GM19025 (cell line): Measurements from ENCODE around the gene RUSC2.
"Not testable (repeated sequence)": the region's sequence is repeated elsewhere in the genome, so short reads cannot be mapped to it uniquely, and the experiment has no call there.

Experiments used
- ATAC-seq: cut with Tn5 transposase; IDR thresholded peaks from one replicate; pipeline ENCODE4 v1.9.1; 2021; ENCODE audit warnings: mild to moderate bottlenecking, low read depth, moderate library complexity; ENCODE audit not compliant: unreplicated experiment

RUSC2 gene, protein sequence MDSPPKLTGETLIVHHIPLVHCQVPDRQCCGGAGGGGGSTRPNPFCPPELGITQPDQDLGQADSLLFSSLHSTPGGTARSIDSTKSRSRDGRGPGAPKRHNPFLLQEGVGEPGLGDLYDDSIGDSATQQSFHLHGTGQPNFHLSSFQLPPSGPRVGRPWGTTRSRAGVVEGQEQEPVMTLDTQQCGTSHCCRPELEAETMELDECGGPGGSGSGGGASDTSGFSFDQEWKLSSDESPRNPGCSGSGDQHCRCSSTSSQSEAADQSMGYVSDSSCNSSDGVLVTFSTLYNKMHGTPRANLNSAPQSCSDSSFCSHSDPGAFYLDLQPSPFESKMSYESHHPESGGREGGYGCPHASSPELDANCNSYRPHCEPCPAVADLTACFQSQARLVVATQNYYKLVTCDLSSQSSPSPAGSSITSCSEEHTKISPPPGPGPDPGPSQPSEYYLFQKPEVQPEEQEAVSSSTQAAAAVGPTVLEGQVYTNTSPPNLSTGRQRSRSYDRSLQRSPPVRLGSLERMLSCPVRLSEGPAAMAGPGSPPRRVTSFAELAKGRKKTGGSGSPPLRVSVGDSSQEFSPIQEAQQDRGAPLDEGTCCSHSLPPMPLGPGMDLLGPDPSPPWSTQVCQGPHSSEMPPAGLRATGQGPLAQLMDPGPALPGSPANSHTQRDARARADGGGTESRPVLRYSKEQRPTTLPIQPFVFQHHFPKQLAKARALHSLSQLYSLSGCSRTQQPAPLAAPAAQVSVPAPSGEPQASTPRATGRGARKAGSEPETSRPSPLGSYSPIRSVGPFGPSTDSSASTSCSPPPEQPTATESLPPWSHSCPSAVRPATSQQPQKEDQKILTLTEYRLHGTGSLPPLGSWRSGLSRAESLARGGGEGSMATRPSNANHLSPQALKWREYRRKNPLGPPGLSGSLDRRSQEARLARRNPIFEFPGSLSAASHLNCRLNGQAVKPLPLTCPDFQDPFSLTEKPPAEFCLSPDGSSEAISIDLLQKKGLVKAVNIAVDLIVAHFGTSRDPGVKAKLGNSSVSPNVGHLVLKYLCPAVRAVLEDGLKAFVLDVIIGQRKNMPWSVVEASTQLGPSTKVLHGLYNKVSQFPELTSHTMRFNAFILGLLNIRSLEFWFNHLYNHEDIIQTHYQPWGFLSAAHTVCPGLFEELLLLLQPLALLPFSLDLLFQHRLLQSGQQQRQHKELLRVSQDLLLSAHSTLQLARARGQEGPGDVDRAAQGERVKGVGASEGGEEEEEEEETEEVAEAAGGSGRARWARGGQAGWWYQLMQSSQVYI (N-terminal part only)

GRCh38 chr9:35489313-35490154 lies at the start of gene RUSC2:
RUSC2 (plus strand) TSS chr9:35490111; CDS start chr9:35546522, 56,411 bp downstream.
- ATAC-seq = no peak

DNA sequence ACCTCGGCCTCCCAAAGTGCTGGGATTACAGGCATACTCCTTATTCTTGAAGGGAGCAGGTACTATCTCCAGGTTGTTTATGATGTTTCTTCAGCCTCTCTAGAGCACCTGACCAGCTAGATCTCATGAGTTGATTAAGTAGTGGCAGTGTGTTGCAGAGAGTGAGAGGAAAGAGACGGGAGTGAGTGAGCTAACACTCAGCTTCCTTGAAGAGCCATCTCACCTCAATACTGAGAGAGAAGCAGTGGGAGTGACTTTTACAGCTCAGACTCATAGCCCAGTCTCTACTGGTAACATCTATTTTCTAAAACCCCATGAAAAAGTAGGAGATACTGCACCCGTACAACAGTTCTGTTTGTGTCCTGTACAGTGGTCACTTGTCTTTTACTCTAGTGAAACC lies 43.9 kb upstream of the RUSC2 start:
- ATAC-seq = no peak

GRCh38 chr9:35448496-35448895 lies 41.4 kb upstream of the RUSC2 start:
- ATAC-seq = no peak

DNA sequence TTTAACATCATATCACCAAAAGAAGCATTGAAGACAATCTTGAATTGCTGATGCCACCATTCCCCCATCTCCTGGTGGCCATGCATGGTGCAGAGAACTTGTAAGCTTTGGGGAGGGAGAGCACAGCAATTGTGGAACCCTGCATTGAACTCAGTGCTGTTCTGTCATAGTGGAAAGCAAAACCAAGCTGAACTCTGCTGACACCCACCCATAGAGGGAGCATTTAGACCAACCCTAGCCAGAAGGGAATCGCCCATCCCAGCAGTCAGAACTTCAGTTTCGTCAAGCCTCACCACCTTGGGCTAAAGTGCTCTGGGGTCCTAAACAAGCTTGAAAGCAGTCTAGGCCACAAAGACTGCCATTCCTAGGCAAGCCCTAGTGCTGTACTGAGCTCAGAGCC lies 37.4 kb upstream of the RUSC2 start:
- ATAC-seq = no peak

- no peak for ATAC-seq
Measured at GRCh38 chr9:35453786-35454185, 36.1 kb upstream of the RUSC2 start.

- ATAC-seq = no peak
Measured at GRCh38 chr9:35464141-35465025, 25.5 kb upstream of the RUSC2 start.

DNA sequence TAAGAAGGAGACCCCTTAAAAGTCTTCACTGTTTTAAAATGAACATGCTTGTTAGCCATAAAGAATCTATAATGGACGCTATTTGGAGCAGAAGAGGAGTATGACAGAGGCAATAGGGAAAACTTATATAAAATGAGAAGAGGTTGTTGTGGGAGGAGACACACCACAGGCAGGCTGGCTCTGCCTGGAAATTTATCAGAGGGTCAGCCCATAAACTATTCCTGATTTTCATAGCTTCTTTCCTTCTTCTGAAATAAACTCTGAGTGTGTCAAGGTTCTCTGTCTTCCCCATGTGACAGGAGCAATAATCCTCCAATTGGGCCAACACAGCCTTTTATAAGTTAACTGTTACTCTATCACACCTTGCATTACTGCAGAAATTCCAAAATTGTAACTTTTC lies 19.6 kb upstream of the RUSC2 start:
- no peak for ATAC-seq

DNA sequence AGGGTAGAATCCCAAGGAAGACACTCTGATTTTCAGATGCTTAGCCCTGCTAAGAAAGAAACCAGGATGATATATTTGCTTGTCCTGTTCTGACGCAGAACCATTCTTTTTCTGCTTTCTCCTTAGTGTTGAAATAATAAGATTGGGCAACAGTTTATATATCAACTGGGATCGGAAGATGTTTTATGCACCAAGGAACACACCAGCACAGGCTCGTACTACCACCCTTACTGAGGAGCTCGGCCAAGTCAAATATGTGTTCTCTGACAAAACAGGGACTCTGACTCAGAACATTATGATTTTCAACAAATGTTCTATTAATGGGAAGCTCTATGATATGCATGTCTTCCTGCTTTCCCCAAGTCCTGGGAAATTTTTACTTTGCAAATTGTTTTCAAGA lies 19.0 kb upstream of the RUSC2 start:
- no peak for ATAC-seq

DNA sequence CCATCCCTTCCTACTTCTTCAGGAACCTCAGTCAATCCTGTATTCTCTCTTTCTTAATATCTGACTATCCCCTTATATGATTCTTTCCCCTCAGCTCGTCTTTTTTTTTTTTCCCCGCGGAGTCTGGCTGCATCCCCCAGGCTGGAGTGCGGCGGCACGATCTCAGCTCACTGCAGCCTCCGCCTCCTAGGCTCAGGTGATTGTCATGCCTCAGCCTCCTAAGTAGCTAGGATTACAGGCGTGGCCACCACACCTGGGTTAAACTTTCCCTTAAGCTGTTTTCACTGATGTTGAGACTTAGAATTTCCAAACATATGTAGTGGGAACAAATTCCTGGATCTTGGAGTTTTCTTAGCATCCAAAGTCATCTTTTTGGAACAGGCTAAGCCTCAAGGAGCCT lies 13.3 kb upstream of the RUSC2 start:
- no peak for ATAC-seq

- not testable (repeated sequence) for ATAC-seq
Measured at GRCh38 chr9:35477211-35477855, 12.6 kb upstream of the RUSC2 start.

DNA sequence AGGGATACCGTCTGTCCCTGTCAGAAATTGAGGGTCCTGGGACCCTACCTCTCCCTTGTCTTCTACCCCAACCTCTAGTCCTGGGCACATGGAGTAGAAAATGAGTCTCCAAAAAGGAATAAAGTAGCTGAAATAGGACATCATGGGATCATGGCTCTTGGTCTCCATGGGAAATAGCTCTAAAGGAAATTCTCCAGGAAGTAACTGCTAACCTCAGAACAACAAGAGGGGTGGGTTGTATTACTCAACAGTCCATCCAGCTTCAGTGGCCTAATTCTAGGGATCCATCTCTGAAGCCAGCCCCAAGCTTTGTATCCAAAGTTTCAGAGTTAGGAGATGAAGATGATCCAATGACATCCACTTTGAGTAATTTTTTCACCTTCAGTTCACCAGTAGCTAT lies 11.0 kb upstream of the RUSC2 start:
- ATAC-seq = no peak

DNA sequence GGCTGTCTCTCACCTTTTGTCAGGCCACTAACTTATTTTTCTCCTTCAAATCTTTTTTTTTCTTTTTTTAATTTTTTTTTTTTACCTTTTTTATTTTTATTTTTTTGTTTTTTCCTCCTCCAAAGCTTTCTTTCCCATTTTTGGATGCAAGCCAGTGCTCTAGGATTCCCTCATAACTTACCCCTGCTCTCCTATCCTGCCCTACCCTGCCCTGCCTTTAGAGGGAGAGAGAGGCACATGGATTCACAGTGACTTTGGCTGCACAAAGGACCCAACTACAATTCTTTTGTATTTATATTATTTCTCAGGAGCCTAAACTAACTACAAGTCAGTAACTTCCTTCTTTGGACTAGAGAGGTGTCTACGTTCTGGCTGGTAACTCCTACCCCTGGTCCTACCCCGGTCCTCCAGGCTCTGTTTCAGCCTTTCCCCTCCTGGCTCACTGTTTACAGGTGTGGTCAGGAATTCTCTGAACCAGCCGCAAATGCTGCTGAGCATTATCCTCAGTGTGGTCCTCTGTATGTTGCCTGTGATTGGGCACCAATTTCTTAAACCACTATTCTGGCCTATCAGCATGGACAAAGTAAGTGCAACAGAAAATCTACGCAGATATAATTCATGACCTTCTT lies 8.4 kb upstream of the RUSC2 start:
- no peak for ATAC-seq

DNA sequence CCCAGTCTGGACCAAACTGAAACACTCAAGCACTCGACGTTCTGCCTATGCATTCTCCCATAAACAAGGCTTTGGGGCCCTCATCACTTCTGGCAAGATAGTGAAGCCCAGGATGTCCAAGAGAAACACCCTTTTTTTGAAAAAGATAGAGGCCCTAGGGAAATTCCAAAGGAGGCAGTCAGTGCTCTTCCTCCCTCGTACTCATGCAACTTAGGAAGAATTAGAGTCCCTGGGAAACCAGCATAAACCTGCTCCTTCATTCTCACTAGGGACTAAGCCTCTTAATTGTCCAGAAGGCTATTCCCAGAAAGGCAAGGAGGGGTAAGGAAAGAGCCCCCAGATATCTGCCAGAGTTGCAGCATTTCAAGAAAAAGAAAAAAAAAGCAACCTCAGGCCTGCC lies 7.8 kb upstream of the RUSC2 start:
- ATAC-seq = no peak

- no peak for ATAC-seq
Measured at GRCh38 chr9:35484406-35484805, 5.5 kb upstream of the RUSC2 start.

DNA sequence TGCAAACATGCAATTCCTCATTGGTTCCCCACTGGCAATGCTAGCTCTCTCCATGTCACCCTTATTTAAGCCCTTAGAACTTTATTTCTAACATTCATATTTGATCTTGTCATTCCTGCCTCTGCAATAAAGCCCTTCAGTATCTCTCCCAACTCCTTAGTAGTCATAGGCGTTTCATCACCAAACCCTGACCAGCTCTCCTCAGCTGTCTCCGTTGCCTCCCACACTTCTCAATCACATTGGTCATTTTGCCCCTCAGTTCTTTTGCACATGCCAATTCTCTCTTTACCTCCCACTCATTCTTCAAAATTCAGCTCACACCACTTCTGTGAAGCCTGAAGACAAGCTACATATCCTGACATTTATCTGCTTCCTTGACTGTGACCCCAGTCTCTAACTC lies 2.8 kb upstream of the RUSC2 start:
- no peak for ATAC-seq

DNA sequence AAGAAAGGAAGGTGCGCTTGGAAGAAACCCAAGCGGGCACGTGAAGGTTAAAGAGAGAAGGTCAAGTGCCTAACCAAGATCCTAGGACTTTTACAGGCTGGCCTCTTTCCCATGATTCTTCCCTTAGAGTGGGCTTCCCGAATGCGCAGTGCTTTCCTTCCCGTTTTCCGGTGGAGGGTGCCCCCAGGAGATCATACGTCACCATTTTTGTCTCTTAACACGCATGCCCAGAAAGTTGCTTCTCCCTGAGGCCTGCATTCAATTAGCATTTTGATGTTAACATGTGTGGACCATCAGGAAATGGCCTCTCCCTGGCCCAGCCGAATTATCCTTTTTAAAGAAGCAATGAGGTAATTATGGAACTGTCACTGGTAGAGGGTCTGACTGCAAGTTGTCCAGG lies 1.9 kb upstream of the RUSC2 start:
- ATAC-seq = no peak

DNA sequence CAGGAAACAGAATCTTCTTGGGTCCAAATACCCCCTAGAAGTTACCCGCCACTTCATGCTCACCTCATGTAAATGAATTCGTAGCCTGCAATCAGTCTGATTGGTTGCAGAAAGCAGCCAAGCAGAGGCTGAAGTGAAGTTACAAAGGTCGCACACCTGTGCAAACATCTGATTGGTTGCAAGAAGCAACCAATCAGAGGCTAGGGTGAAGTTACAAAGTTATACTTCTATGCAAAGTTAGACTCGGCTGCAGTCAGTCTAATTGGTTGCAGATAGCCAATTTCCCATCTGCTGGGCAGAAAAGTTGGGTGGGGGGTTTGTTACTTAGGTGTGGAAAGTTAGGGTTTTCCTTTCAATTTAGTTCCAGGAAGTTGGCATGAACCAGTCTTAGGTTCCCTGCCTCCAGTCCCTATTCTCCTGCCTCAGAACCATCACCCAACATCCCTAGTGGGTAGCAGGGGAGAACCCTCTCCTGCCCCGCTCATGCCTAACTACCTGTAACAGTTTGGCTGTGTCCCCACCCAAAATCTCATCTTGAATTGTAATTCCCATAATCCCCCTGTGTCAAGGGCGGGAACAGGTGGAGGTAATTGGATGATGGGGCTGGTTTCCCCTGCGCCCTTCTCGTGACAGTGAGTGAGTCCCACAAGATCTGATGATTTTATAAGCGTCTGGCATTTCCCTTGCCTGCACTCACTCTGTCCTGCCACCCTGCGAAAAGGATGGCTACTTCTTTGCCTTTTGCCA lies 1.2 kb upstream of the RUSC2 start:
- ATAC-seq = no peak
